22Rv1 (cell line): ENCODE results near the gene CDX1.
"Not testable (repeated sequence)": the region's sequence is repeated elsewhere in the genome, so short reads cannot be mapped to it uniquely, and the experiment has no call there.

Experiments used
- H3K27ac ChIP-seq: fragments of 450-650 bp; 2 replicates; pipeline ENCODE4 v1.5.1; 2017
- CTCF ChIP-seq: fragments of 450-650 bp; IDR thresholded peaks from 2 replicates; pipeline ENCODE4 v1.5.1; 2017; ENCODE audit warnings: mild to moderate bottlenecking
- ZFX ChIP-seq: fragments of 450-650 bp; IDR thresholded peaks from 2 replicates; pipeline ENCODE4 v1.6.1; 2017; ENCODE audit warnings: antibody characterized with exemption, borderline replicate concordance

CDX1 gene

DNA sequence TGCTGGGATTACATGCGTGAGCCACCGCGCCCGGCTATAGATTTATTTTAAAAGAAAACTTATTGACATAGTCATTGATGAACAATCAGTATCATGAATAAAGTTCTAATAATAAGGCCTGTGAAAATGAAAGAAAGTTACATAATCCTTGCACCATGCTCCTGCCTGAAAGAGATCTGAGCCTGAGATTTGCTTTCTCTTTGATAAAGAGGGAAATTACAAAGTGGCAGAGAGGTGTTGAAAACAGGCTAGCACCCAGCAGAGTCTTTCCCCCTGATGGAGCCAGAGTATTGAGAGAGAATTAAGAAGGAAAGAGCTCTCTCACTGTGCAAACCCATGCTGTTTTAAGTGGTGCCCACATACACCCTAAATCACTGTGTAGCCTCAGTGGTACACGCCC lies 60.5 kb downstream of the CDX1 start:
- TF ChIP-seq CTCF (no peak), ZFX (no peak)
- H3K27ac ChIP-seq, result no peak overlapping the region

GRCh38 chr5:150227606-150228273 lies 61.2 kb downstream of the CDX1 start:
- no peak overlapping the region for H3K27ac ChIP-seq
- TF ChIP-seq CTCF (no peak), ZFX (no peak)

DNA sequence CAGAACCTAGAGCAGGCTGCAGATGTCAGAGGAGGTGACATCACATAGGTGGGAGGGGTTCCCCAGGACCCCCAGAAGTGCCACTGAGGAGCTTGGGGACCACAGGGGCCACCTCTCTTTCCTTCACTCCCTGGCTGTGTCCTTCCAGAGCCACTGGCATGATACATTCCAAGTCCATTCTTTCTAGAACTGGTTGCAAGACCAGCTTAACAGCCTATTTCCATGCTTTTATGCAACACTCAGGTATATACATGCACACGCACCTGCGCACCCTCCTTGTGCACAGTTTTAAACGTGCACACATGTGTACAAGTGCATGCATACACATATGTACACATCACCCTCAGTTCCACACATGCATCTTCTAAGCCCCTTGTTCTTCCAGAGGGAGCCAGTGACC lies 63.0 kb downstream of the CDX1 start:
- TF ChIP-seq CTCF (no peak), ZFX (no peak)
- no peak overlapping the region for H3K27ac ChIP-seq

DNA sequence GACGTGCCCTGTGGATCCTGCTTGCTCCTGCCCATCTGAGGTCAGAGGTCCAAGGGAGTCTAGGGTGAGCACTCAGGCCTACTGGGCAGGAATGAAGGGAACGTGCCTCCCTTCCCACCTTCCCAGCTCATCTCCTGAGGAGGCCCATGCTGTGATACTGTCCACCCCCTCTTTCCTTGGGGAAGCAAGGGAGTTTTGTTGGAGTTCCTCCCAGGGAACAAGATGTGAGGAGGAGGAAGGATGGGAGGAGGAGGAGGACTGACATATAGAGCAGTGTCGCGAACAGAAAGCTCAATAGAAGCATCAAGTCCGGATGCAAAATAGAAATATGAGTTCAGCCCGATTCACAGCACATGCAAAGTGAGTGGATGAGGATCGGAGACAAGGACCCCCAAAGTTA lies 64.3 kb downstream of the CDX1 start:
- no peak overlapping the region for H3K27ac ChIP-seq
- no peak for TF ChIP-seq CTCF
- no peak for TF ChIP-seq ZFX

DNA sequence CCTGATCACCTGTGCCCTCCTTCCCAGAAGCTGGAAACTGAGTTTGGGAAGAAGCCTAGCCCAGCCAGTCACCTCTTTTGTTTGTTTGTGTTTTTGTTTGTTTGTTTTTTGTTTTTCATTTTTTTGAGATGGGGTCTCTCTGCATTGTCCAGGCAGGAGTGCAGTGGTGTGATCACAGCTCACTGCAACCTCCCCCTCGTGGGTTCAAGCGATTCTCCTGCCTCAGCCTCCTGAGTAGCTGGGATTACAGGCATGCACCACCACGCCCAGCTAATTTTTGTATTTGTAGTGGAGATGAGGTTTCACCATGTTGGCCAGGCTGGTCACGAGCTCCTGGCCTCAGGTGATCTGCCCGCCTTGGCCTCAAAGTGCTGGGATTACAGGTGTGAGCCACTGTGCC lies 67.1 kb downstream of the CDX1 start:
- not testable (repeated sequence) for H3K27ac ChIP-seq
